ENCODE measurements around the gene CNFN. TPM values are rescaled to one million over a fixed set of nuclear protein-coding genes. Genes with fewer than 3 reads are reported as not detected.

The CNFN gene, protein sequence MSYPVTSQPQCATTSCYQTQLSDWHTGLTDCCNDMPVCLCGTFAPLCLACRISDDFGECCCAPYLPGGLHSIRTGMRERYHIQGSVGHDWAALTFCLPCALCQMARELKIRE
- total RNA-seq (1 to 10 TPM in 1 of 5 donors, not detected in 4; 1.1 TPM), total RNA-seq (0 to 0.37 (median 0) reads per million in 29 experiments)
- not detected for total RNA-seq (2013)

- Histone ChIP-seq H3K4me3 (ENCODE audit: control insufficient read depth in 1 of 2, extremely low read depth in 1 of 2, low read length in 1 of 2) (no peak within 1 kb of the TSS), H3K9me3 (no peaks in the 10 kb centered on the region), H3K27ac (ENCODE audit: low read length) (no peak within 1 kb of the TSS), H3K4me1 (ENCODE audit: control insufficient read depth in 1 of 2, extremely low read depth in 1 of 2, insufficient read depth in 2 of 2, low read length in 2 of 2) (peaks cover 0 to 12% of the 10 kb centered on the region in 2 experiments), H3K27me3 (replicated peaks in 1 of 2; ENCODE audit: control insufficient read depth in 2 of 2, extremely low read depth in 1 of 2, insufficient read depth in 2 of 2, low read length in 1 of 2) (peaks cover 0 to 56% of the 10 kb centered on the region in 2 experiments), H3K36me3 (ENCODE audit: control insufficient read depth in 2 of 2, extremely low read depth in 1 of 2, insufficient read depth in 1 of 2, low read length in 1 of 2) (no peaks in the 10 kb centered on the region)
- POLR2A ChIA-PET: no interaction called here
- Mint-ChIP-seq H3K36me3 (no peaks in the 10 kb centered on the region), H3K4me3 (no peak within 1 kb of the TSS), H3K27ac (no peak within 1 kb of the TSS), H3K4me1 (peaks cover 5 to 7% (median 5%) of the 10 kb centered on the region in 3 donors), H3K9me3 (no peaks in the 10 kb centered on the region), H3K27me3 (peaks cover 29 to 39% of the 10 kb centered on the region in 2 donors)
- WGBS (ENCODE audit: insufficient coverage): 67% methylated on average over 8 of the region's 12 CpGs
- DNase-seq (no peak), ATAC-seq (replicated peaks in 1 of 4) (no peak)
- CTCF ChIA-PET: no interaction called here
Observed at GRCh38 chr19:42389899-42390298, at the start of gene CNFN. CNFN (minus strand) TSS chr19:42390297; CDS start chr19:42389037, 1,260 bp downstream.

DNA sequence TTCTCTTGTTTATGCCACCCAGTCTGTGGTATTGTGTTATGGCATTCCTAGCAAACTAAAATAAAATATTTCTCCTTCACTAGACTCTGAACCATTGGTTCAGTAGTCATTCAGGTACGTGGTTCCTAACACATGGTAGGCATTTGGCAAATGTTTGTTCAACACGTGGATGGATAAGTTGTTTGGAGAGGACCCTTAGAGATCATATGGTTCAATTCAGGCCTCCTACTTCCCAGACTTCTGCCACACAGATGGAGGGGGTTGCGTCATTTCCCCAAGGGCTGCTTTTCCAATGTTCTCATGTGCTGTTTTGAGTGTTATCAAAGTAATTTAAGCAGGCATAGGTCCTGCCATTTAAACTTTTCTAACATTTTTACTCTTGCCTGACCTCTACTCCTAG is 45.9 kb upstream of the CNFN start:
- Histone ChIP-seq H3K4me1 (ENCODE audit: control insufficient read depth in 1 of 2, extremely low read depth in 1 of 2, insufficient read depth in 2 of 2, low read length in 2 of 2) (peaks cover 5 to 12% of the 10 kb centered on the region in 2 experiments), H3K4me3 (ENCODE audit: control insufficient read depth in 1 of 2, extremely low read depth in 1 of 2, low read length in 1 of 2) (no peak overlapping the region), H3K9me3 (no peaks in the 10 kb centered on the region), H3K27ac (ENCODE audit: low read length) (no peak overlapping the region), H3K27me3 (replicated peaks in 1 of 2; ENCODE audit: control insufficient read depth in 2 of 2, extremely low read depth in 1 of 2, insufficient read depth in 2 of 2, low read length in 1 of 2) (no peaks in the 10 kb centered on the region), H3K36me3 (ENCODE audit: control insufficient read depth in 2 of 2, extremely low read depth in 1 of 2, insufficient read depth in 1 of 2, low read length in 1 of 2) (no peaks in the 10 kb centered on the region)
- POLR2A ChIA-PET: no interaction called here
- Mint-ChIP-seq H3K27ac (no peak overlapping the region), H3K36me3 (no peaks in the 10 kb centered on the region), H3K27me3 (no peaks in the 10 kb centered on the region), H3K4me3 (no peak overlapping the region), H3K4me1 (peaks cover 18 to 24% (median 23%) of the 10 kb centered on the region in 3 donors), H3K9me3 (no peaks in the 10 kb centered on the region)
- CTCF ChIA-PET: interaction anchor here (0.6 to 0.7 kb wide), 2 partner anchors 17 to 32 kb away, joined by 3 to 4 read pairs; no protein-coding TSS in a partner anchor
- no peak for ATAC-seq (replicated peaks in 1 of 4)
- 40% methylated on average over 1 of the region's 3 CpGs for WGBS (ENCODE audit: insufficient coverage)
- no peak for DNase-seq

DNA sequence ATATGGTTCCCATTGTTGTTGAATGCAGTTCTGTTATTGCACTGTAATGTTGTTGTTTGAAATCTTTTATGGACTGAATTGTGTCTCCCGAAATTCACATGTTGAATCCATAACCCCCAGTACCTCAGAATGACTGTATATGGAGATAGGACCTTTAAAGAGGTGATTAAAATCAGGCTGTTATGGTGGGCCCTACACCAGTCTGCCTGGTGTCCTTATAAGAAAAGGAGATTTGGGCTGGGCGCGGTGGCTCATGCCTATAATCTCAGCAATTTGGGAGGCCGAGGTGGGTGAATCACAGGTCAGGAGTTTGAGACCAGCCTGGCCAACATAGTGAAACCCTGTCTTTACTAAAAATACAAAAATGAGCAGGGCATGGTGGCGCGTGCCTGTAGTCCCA is 45.2 kb upstream of the CNFN start:
- POLR2A ChIA-PET: no interaction called here
- Histone ChIP-seq H3K9me3 (no peaks in the 10 kb centered on the region), H3K4me3 (ENCODE audit: control insufficient read depth in 1 of 2, extremely low read depth in 1 of 2, low read length in 1 of 2) (no peak overlapping the region), H3K4me1 (ENCODE audit: control insufficient read depth in 1 of 2, extremely low read depth in 1 of 2, insufficient read depth in 2 of 2, low read length in 2 of 2) (peaks cover 0 to 6% of the 10 kb centered on the region in 2 experiments), H3K36me3 (ENCODE audit: control insufficient read depth in 2 of 2, extremely low read depth in 1 of 2, insufficient read depth in 1 of 2, low read length in 1 of 2) (no peaks in the 10 kb centered on the region), H3K27me3 (replicated peaks in 1 of 2; ENCODE audit: control insufficient read depth in 2 of 2, extremely low read depth in 1 of 2, insufficient read depth in 2 of 2, low read length in 1 of 2) (no peaks in the 10 kb centered on the region), H3K27ac (ENCODE audit: low read length) (no peak overlapping the region)
- H3K9me3 Mint-ChIP-seq: no peaks in the 10 kb centered on the region
- no peak overlapping the region for H3K27ac Mint-ChIP-seq
- no CpG with 5 or more reads among the region's 6 CpGs for WGBS (ENCODE audit: insufficient coverage)
- CTCF ChIA-PET: interaction anchor here in 1 of 2 donors (0.7 kb wide), 1 partner anchor 31 kb away, joined by 4 read pairs; no protein-coding TSS in a partner anchor
- no peaks in the 10 kb centered on the region for H3K27me3 Mint-ChIP-seq
- DNase-seq (no peak), ATAC-seq (replicated peaks in 1 of 4) (no peak)
- H3K4me3 Mint-ChIP-seq: no peak overlapping the region
- peaks cover 11 to 17% (median 16%) of the 10 kb centered on the region in 3 donors for H3K4me1 Mint-ChIP-seq
- H3K36me3 Mint-ChIP-seq: no peaks in the 10 kb centered on the region

DNA sequence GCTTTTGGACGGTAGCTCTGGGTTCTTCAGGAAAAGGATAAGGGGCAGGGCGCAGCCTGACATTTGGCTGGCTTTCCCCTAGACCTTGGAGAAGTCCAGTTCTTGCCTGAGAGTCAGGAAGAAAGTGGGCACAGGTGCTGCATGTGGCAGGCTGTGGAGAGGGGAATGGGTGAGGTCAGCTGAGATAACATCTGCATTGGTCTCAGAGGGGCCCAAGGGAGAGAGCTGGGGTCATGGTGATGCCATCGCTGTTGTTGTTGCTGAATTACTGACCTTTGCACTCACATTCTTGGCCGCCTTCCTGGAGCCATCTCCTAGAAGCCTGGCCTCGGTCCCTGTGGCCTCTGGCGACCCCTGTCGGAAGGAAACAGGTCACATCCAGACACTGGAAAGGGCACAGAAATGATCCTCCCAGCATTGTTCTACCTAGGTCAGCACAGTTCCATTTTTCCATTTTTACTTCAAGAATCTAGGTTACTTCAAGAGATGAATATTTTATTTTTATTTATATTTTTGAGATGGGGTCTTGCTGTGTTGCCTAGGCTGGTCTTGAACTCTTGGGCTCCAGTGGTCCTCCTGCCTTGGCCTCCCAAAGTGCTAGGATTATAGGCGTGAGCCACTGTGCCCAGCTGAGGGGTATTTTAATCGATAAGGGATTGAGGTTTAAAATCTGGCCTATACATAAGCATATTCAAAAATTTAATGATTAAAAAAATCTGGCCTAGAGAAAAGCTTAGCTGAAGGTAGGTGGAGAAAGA is 43.6 kb upstream of the CNFN start:
- 52% methylated on average over 6 of the region's 9 CpGs for WGBS (ENCODE audit: insufficient coverage)
- H3K27me3 ChIP-seq (replicated peaks in 1 of 2; ENCODE audit: control insufficient read depth in 2 of 2, extremely low read depth in 1 of 2, insufficient read depth in 2 of 2, low read length in 1 of 2): no peaks in the 10 kb centered on the region
- H3K27ac ChIP-seq (ENCODE audit: low read length): no peak overlapping the region
- H3K4me1 Mint-ChIP-seq: peaks cover 4 to 8% (median 7%) of the 10 kb centered on the region in 3 donors
- no peak overlapping the region for H3K27ac Mint-ChIP-seq
- POLR2A ChIA-PET: no interaction called here
- no peaks in the 10 kb centered on the region for H3K9me3 ChIP-seq
- H3K4me1 ChIP-seq (ENCODE audit: control insufficient read depth in 1 of 2, extremely low read depth in 1 of 2, insufficient read depth in 2 of 2, low read length in 2 of 2): peaks cover 0 to 3% of the 10 kb centered on the region in 2 experiments
- H3K27me3 Mint-ChIP-seq: no peaks in the 10 kb centered on the region
- ATAC-seq (replicated peaks in 1 of 4) (peak; percentile 63 to 75 (median 71)), DNase-seq (peak in 34 of 35 experiments; percentile 27 to 76 (median 53))
- H3K36me3 Mint-ChIP-seq: no peaks in the 10 kb centered on the region
- CTCF ChIA-PET: interaction anchor here (0.7 to 1.2 kb wide), 4 partner anchors 10 to 16 kb away, joined by 3 to 6 read pairs (median 4); no protein-coding TSS in a partner anchor
- no peak overlapping the region for H3K4me3 ChIP-seq (ENCODE audit: control insufficient read depth in 1 of 2, extremely low read depth in 1 of 2, low read length in 1 of 2)
- no peaks in the 10 kb centered on the region for H3K36me3 ChIP-seq (ENCODE audit: control insufficient read depth in 2 of 2, extremely low read depth in 1 of 2, insufficient read depth in 1 of 2, low read length in 1 of 2)
- no peaks in the 10 kb centered on the region for H3K9me3 Mint-ChIP-seq
- no peak overlapping the region for H3K4me3 Mint-ChIP-seq

GRCh38 chr19:42431486-42431885 is 41.4 kb upstream of the CNFN start:
- H3K27ac ChIP-seq (ENCODE audit: low read length): no peak overlapping the region
- H3K36me3 ChIP-seq (ENCODE audit: control insufficient read depth in 2 of 2, extremely low read depth in 1 of 2, insufficient read depth in 1 of 2, low read length in 1 of 2): no peaks in the 10 kb centered on the region
- H3K27ac Mint-ChIP-seq: no peak overlapping the region
- no peak overlapping the region for H3K4me3 Mint-ChIP-seq
- no peak overlapping the region for H3K4me3 ChIP-seq (ENCODE audit: control insufficient read depth in 1 of 2, extremely low read depth in 1 of 2, low read length in 1 of 2)
- H3K36me3 Mint-ChIP-seq: no peaks in the 10 kb centered on the region
- peaks cover 0 to 4% (median 0%) of the 10 kb centered on the region in 3 donors for H3K4me1 Mint-ChIP-seq
- ATAC-seq (replicated peaks in 1 of 4) (no peak), DNase-seq (no peak)
- H3K4me1 ChIP-seq (ENCODE audit: control insufficient read depth in 1 of 2, extremely low read depth in 1 of 2, insufficient read depth in 2 of 2, low read length in 2 of 2): peaks cover 0 to 3% of the 10 kb centered on the region in 2 experiments
- H3K9me3 ChIP-seq: no peaks in the 10 kb centered on the region
- ChIA-PET POLR2A (no interaction called here), CTCF (interaction anchor here in 1 of 2 donors (1.7 kb wide), 1 partner anchor 9 kb away, joined by 6 read pairs; no protein-coding TSS in a partner anchor)
- H3K27me3 ChIP-seq (replicated peaks in 1 of 2; ENCODE audit: control insufficient read depth in 2 of 2, extremely low read depth in 1 of 2, insufficient read depth in 2 of 2, low read length in 1 of 2): no peaks in the 10 kb centered on the region
- H3K27me3 Mint-ChIP-seq: no peaks in the 10 kb centered on the region
- WGBS (ENCODE audit: insufficient coverage): no CpG with 5 or more reads among the region's 1 CpG
- no peaks in the 10 kb centered on the region for H3K9me3 Mint-ChIP-seq

GRCh38 chr19:42428676-42429075 is 38.6 kb upstream of the CNFN start:
- peaks cover 4 to 9% (median 8%) of the 10 kb centered on the region in 3 donors for H3K4me1 Mint-ChIP-seq
- WGBS (ENCODE audit: insufficient coverage): 89% methylated on average over 2 of the region's 3 CpGs
- POLR2A ChIA-PET: no interaction called here

More at GRCh38 chr19:42428676-42429075, 38.6 kb upstream of the CNFN start:
- DNase-seq (no peak), ATAC-seq (replicated peaks in 1 of 4) (no peak)
- no peak overlapping the region for H3K27ac ChIP-seq (ENCODE audit: low read length)
- peaks cover 0 to 17% of the 10 kb centered on the region in 2 experiments for H3K4me1 ChIP-seq (ENCODE audit: control insufficient read depth in 1 of 2, extremely low read depth in 1 of 2, insufficient read depth in 2 of 2, low read length in 2 of 2)
- H3K9me3 ChIP-seq: no peaks in the 10 kb centered on the region
- no peak overlapping the region for H3K4me3 ChIP-seq (ENCODE audit: control insufficient read depth in 1 of 2, extremely low read depth in 1 of 2, low read length in 1 of 2)
- no peaks in the 10 kb centered on the region for H3K27me3 Mint-ChIP-seq
- no peaks in the 10 kb centered on the region for H3K27me3 ChIP-seq (replicated peaks in 1 of 2; ENCODE audit: control insufficient read depth in 2 of 2, extremely low read depth in 1 of 2, insufficient read depth in 2 of 2, low read length in 1 of 2)
- no peaks in the 10 kb centered on the region for H3K36me3 Mint-ChIP-seq
- no peaks in the 10 kb centered on the region for H3K9me3 Mint-ChIP-seq
- H3K36me3 ChIP-seq (ENCODE audit: control insufficient read depth in 2 of 2, extremely low read depth in 1 of 2, insufficient read depth in 1 of 2, low read length in 1 of 2): no peaks in the 10 kb centered on the region
- no peak overlapping the region for H3K27ac Mint-ChIP-seq
- H3K4me3 Mint-ChIP-seq: no peak overlapping the region
- CTCF ChIA-PET: no interaction called here
